NOMO-1 treated with dmso at 0.1 percent for 144 hours (cell line): ENCODE measurements around the gene ZFP82.

Experiments
- DNase-seq: peaks from one replicate; lab custom pipeline; 2025; ENCODE audit not compliant: unreplicated experiment; lab: John Stamatoyannopoulos, UW

ZFP82 gene

DNA sequence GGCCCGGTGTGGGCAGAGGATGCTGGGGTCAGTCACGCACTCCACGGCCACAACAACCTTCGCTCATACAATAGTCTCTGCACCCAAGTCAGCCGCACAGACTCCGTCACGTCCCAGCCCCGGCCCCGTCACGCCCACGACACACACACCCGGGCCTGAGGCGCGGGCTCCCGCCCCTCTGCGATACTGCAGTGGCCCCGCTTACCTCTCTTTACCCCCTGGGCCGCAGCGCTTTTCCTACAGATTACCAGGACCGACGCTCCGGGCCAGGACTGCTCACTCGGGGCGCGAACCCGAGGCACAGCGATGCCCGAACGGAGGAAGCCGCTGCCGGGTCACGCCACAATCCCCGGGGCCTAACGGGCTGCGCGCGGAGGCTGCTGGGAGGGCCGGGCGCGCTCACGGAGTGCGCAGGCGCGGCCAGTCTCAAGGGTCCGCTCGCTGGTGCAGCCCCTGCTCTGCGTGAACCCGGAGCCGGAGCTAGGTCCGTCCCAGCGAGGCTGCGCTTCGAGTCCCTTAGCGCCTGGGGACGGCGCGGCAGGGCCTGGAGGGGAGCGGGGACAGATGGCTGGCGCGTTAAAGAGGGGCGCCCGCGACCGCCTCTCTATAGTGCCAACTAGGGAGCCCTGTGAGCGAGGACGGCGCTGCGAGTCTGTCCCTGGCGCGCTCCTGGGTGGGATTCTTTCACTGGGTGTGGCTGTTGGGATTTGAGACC is at the start of gene ZFP82:
TSS of gene ZFP82 (minus strand) at position 358 of the 715 bp plus-strand sequence. CDS start 8,855 bp downstream, outside the sequence.
- peak; percentile 44 for DNase-seq

DNA sequence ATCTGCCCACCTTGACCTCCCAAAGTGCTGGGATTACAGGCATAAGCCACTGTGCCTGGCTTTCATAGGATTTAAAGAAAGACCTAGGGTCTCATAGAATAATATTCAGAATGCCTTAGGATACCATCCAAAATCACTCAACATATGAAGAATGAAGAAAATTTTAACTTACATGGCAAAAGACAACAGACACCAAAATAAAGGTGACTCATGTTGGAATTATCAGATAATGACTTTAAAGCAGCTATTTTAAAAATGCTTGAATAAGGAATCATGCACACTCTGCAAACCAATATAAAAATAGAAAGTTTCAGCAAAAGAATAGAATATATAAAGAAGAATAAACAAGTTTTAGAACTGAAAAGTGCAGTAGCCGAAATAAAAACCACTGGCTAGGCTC is 41.6 kb upstream of the ZFP82 start:
- DNase-seq: no peak

DNA sequence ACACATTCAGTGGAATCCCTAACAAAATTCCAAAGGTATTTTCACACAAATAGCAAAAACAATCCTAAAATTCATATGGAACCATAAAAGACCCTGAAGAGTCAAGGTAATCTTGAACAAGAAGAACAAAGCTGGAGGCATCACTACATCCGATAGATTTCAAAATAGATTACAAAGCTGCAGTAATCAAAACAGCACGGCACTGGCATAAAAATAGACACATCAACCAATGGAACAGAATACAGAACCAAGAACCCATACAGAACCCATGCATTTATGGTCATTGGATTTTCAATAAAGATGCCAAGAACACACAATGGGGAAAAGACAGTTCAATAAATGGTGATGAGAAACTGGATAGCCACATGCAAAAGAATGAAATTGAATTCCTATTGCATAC is 38.4 kb upstream of the ZFP82 start:
- DNase-seq: no peak

DNA sequence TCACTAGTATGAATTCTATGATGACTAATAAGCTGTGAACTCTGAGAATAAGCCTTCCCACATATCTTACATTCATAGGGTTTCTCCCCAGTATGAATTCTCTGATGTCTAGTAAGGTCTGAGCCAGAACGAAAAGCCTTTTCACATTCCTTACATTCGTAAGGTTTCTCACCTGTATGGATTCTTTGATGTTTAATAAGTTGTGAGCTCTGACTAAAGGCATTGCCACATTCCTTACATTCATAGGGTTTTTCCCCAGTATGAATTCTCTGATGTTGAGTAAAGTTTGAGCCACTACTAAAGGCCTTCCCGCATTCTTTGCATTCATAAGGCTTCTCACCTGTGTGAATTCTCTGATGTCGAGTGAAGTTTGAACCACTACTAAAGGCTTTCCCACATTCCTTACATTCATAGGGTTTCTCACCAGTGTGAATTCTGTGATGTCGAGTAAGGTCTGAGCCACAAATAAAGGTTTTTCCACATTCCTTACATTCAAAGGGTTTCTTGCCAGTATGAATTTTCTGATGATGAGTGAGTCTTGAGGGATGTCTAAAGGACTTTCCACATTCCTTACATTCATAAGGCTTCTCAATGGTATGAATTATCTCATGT is 30.7 kb upstream of the ZFP82 start:
- no peak for DNase-seq

DNA sequence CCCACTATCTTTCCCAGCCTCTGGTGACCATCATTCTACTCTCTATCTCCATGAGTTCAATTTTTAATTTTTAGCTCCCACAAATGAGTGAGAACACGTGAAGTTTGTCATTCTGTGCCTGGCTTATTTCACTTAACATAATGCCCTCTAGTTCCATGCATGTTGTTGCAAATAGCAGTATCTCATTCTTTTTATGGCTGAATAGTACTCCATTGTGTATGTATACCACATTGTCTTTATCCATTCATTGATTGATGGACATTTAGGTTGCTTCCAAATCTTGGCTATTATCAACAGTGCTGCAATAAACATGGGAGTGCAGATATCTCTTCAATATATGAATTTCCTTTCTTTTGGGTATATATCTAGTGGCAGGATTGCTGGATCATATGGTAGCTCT is 22.9 kb upstream of the ZFP82 start:
- DNase-seq: no peak

DNA sequence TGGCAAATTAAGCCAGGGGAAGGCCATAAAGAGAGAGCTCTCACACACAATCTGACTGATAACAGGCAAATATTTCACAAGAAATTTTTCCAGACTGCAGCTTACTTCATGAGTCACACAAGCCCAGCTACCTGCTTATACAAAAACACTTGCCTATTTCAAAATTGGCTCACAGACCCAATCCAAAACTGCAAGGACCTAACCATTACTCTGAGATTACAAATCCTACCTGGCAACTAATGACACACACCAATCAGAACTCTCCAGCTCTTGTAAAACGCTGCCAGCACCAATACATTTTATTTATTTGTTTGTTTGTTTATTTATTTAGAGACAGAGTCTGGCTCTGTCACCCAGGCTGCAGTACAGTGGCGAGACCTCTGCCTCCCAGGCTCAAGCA is 18.1 kb upstream of the ZFP82 start:
- no peak for DNase-seq

DNA sequence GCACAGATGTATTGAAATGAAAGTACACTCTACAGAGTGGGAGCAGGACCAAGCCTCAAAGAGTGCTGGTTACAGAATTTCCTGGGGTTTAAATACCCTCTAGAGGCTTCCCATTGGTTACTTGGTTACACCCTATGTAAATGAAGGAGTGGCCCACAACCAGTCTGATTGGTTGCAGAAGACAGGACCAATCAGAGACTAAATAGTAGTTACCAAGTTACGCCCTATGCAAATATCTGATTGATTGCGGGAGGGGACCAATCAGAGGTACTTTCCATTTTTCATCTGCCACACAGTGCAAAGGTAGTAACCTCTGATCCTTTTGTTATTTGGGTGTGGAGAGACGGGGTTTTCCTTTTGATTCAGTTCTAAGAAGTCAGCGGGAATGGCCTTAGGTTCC is 5.5 kb upstream of the ZFP82 start:
- no peak for DNase-seq

DNA sequence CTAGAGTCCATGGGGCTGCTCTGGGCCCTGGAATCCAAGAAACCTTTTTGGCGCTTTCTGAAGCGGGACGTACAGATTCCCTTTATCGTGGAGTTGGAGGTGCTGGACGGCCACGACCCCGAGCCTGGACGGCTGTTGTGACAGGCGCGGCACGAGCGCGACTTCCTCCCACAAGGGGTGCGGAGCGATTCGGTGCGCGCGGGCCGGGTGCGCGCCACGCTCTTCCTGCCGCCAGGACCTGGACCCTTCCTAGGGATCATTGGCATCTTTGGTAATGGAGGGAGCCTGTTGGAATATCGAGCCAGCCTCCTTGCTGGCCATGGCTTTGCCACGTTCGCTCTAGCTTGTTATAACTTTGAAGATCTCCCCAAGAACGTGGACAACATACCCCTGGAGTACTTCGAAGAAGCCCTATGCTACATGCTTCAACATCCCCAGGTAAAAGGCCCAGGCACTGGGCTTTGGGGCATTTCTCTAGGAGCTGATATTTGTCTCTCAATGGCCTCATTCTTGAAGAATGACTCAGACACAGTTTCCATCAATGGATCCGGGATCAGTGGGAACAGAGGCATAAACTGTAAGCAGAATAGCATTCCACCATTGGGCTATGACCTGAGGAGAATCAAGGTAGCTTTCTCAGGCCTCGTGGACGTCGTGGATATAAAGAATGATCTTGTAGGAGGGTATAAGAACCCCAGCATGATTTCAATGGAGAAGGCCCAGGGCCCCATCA is 3.5 kb upstream of the ZFP82 start:
- no peak for DNase-seq

DNA sequence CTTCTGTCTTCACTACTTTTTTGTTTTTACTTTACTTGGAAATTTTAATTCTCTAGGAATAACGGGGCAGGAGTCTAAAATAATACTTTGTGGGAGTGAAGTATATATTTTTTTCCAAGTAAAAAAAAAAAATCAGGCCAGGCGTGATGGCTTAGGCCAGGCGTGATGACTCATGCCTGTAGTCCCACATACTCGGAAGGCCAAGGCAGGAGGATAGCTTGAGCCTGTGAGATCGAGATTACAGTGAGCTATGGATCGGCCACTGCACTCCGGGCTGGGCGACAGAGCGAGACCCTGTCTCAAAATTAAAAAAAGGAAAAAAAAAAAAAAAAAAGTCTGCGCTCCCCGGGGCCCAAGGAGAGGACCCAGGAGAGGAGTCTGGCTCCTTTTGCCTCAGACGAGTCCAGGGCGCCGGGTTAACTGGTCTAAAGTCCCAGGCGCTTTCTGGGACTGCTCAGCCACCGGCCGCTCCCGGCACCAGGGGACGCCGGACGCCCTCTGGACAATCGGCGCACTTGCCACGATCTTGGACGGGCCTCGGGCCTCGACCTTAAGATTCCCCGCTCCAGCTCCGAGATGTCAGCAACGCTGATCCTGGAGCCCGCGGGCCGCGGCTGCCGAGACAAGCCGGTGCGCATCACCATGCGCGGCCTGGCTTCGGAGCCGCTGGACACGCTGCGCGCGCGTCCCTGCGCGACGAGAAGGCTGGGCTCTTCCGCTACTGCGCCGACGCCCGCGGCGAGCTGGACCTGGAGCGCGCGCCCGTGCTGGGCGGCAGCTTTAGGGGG is 2.7 kb upstream of the ZFP82 start:
- DNase-seq: no peak

DNA sequence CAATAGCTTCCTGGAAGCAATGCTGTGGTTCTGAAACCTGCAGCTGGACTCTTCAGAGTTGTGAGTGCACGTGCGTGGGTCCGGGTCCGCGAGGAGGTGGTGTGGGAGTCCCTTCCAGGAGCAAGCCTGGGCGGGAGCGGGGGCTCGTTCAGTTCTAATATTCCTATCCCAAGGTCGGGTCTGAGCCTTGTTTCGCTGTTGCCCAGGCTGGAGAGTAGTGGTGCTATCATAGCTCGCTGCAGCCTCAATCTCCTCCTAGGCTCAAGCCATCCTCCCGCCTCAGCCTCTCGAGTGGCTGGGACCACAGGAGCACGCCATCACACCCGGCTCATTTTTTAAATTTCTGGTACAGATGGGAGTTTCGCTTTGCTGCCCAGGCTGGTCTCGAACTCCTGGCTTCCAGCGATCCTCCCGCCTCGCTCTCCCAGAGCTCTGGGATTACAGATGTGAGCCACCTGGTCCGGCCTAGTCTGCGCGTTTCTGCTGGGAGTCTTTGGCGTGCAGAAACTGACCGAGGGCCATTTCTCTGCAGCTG is 625 bp downstream of the ZFP82 start:
- no peak for DNase-seq

DNA sequence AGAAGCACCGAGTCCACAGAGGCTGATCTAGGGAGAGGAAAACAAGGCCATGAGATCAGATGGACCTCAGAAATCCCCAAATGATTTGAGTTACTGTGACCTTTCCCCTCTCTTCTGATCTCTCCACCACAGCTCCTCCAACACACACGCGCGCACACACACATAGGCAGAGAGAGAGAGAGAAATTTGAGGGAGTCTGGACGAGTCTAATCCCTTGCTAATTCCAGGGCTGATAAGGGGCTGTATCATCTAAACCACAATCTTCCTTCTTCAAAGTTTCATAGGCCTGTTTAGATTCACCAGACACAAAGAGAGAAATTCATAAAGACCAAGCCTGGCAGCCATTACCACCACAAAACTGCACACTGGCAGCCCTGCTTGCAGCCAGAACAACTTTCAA is 8.6 kb downstream of the ZFP82 start:
- DNase-seq: no peak

DNA sequence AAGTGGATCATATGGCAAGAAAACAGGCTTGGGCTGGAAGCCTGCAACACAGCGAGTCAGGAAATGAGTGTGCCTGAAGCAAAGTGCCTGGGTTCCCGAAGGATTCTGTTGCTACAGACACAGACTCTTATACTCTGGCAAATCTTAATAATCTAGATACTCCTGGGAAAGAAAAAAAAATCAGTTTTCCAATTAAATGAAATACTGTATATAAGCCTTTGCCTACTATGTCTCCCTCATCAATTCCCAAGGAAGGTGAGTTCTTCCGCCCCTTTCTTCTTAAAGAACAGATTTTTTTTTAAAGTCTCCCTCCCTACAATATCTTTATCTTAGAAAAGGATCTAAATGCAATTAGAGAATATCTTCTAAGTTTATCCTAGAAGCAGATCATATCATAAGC is 10.3 kb downstream of the ZFP82 start:
- DNase-seq: no peak

DNA sequence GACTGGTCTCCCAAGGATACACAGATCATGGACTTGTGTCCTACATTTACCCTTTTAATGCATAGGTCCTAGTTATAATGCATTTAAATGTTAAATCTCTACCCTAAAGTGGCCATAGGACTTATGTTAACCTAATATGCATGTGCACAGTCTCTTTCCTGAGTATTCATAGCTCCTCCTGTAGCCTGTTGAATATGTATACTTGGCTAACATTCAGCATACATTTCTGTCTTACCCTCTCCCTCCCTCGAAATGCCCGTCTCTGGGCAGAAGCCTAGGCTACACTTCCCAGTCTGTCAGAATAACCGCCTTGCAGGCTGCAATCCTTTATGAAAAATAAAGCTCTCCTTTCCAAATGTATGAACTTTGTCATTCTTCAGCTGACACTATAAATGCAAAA is 13.9 kb downstream of the ZFP82 start:
- no peak for DNase-seq

DNA sequence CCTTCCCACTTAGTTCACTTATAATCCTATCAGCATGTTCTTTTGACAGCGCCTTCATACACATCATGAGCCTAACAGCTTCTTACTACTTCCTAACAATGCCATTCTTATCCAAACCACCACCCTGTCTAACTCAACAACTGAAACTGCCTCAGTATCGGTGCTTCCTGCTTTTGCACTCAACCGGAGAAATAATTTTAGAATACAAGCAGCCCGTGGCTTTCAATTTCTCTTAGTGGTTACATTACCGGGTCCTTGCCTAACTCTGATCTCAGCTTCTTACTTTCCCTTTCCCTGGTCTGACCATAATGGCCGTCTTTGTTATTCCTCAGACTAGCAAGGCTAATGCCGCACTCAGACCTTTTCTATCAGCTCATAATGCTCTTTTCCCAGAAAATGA is 17.0 kb downstream of the ZFP82 start:
- peak; percentile 41 for DNase-seq

DNA sequence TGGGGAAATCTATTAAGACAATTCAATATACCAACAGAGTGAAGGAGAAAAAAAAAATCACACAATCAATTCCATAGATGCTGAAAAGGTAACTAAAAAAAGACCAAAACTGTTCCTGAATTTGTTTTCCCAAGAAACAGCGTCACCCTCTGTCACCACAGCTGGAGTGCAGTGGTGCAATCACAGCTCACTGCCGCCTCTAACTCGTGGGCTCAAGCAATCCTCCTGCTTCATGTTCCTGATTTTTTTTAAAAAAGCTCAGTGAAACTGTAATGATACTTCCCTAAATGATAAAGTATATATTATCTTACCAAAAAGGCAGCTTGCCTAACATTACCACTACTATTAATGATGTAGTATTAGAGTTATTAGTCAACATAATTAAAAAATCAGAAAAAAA is 19.9 kb downstream of the ZFP82 start:
- no peak for DNase-seq

DNA sequence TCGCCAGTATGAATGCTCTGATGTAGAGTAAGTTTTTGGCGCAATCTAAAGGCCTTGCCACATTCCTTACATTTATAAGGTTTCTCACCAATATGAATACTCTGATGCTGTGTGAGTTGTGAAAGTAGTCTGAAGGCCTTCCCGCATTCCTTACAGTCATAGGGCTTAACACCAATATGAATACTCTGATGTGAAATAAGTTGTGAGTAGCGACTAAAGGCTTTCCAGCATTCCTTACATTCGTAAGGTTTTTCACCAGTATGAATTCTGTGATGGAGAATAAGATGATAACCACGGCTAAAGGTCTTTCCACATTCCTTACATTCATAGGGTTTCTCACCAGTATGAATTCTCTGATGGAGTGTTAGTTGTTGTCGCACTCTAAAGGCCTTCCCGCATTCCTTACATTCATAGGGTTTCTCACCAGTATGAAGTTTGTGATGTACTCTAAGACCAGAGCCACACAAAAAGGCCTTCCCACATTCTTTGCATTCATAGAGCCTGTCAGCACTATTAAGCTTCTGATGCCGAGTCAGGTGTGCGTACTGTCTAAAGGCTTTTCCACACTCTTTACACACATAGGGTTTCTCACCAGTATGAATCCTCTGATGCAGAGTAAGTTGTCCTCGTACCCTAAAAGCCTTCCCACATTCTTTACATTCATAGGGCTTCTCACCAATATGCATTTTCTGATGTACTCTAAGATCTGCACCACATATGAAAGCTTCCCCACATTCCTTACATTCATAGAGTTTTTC is 25.3 kb downstream of the ZFP82 start:
- DNase-seq: no peak

DNA sequence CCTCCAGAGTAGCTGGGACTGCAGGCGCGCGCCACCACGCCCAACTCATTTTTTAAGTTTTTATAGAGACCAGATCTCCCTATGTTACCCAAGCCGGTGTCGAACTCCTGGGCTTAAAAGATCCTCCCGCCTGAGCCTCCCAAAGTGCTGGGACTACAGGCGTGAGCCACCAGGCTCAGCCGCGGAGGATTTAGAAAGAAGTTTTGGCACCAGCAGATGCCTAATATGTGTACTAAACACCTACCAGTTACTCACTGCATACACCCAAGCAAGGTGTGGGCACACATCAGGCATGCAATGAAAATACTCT is 39.0 kb downstream of the ZFP82 start:
- DNase-seq: no peak

DNA sequence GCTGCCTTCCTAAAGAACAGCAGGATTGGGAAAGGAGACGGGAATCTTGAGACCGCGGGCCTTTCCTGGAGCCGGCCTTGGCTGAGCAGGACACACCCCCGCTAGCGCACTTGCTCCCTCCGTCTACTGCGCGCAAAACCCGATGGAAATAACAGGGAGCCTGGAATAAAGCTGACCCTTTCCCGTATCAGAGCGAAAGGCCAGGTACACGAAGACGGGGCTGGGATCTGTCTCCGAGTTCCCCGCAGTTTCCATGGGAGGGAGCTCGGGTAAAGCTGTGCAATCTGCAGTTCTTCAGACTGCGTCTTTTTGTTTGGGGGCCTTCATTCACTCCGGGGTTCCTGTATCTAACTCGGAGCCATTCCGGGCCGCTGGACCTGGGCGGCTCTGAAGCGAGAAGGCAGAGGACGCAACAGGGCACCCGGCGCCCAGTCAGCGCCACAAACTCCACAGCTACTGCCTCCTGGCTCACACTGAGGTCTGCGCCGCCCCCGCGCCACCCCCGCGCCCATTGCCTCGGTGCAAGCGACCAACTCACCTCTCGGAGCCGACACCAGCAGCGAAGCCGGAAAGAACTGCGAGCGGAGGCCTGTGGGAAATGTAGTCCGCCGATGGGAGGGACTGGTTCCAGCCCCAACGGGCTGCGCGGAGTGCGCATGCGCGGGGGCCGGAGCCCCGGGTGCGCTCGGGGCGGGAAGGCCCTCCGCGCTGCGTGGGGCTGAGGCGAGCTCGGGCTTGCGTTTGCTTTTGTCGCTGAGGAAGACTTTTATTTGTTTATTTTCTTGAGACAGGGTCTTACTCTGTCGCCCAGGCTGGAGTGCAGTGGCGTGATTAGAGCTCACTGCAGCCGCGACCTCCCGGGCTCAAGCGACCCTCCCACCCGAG is 39.6 kb downstream of the ZFP82 start, which contains the start of gene ZFP14:
TSS of gene ZFP14 (minus strand) at position 577 of the 885 bp plus-strand sequence. CDS start 11,309 bp downstream, outside the sequence.
- peak; percentile 86 for DNase-seq

DNA sequence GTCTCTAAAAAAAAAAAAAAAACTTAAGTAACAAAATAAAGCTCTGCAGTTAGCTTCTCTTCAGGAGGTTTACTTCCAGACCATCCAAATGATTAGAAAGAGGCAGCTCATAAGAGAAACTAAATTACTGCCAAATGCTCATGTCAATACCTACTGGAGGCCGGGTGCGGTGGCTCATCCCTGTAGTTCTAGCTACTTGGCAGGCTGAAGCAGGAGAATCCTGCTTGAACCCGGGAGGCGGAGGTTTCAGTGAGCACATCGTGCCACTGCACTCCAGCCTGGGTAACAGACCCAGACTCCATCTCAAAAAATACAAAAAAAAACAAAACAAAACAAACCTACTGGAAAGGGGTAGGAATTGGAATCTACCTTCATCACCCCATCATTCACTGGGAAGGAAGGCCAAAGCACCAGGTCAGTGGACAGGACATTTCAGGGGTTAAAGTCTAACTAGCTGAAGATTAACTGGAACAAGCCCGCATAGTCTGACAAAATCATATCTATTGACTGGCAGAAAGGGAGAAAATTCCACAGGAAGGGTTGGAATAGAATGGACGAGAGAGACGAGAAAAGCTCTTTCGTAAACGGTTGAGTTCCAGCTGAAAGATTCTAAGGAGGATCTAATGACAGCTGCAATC is 40.8 kb downstream of the ZFP82 start:
- no peak for DNase-seq
